ENCODE data around the gene ETHE1. TPM values are rescaled to one million over a fixed set of nuclear protein-coding genes. Genes with fewer than 3 reads are reported as not detected.

The ETHE1 gene
- total and polyA plus RNA-seq, 2 donors: 27.6 to 60.1 TPM

- Histone ChIP-seq H3K4me1 (ENCODE audit: insufficient read depth) (no peaks in the 10 kb centered on the region), H3K27ac (ENCODE audit: low read depth) (no peak overlapping the region), H3K36me3 (ENCODE audit: insufficient read depth) (peaks cover 2% of the 10 kb centered on the region), H3K4me3 (ENCODE audit: low read depth, low read length) (no peak overlapping the region)
- WGBS: 82% methylated on average over 23 of the region's 23 CpGs
- DNase-seq (ENCODE audit: extremely low spot score): no peak
Measured at GRCh38 chr19:43502419-43502976, 24.5 kb downstream of the ETHE1 start.

GRCh38 chr19:43501661-43502418, 25.2 kb downstream of the ETHE1 start:
- Histone ChIP-seq H3K4me1 (ENCODE audit: insufficient read depth) (no peaks in the 10 kb centered on the region), H3K27ac (ENCODE audit: low read depth) (no peak overlapping the region), H3K4me3 (ENCODE audit: low read depth, low read length) (no peak overlapping the region), H3K36me3 (ENCODE audit: insufficient read depth) (peaks cover 5% of the 10 kb centered on the region)
- 63% methylated on average over 43 of the region's 43 CpGs for WGBS
- DNase-seq (ENCODE audit: extremely low spot score): no peak

- peaks cover 9% of the 10 kb centered on the region for H3K36me3 ChIP-seq (ENCODE audit: insufficient read depth)
- H3K27ac ChIP-seq (ENCODE audit: low read depth): no peak overlapping the region
- 76% methylated on average over 3 of the region's 3 CpGs for WGBS
- no peak overlapping the region for H3K4me3 ChIP-seq (ENCODE audit: low read depth, low read length)
- no peak for DNase-seq (ENCODE audit: extremely low spot score)
- H3K4me1 ChIP-seq (ENCODE audit: insufficient read depth): no peaks in the 10 kb centered on the region
Measured at GRCh38 chr19:43499042-43499441, 28.0 kb downstream of the ETHE1 start.

GRCh38 chr19:43498233-43498842, 28.7 kb downstream of the ETHE1 start:
- DNase-seq (ENCODE audit: extremely low spot score): no peak
- no peaks in the 10 kb centered on the region for H3K4me1 ChIP-seq (ENCODE audit: insufficient read depth)
- no peak overlapping the region for H3K27ac ChIP-seq (ENCODE audit: low read depth)
- WGBS: 72% methylated on average over 5 of the region's 5 CpGs
- H3K36me3 ChIP-seq (ENCODE audit: insufficient read depth): peaks cover 9% of the 10 kb centered on the region
- no peak overlapping the region for H3K4me3 ChIP-seq (ENCODE audit: low read depth, low read length)

GRCh38 chr19:43496960-43497359, 30.0 kb downstream of the ETHE1 start:
- H3K27ac ChIP-seq (ENCODE audit: low read depth): no peak overlapping the region
- 95% methylated on average over 7 of the region's 7 CpGs for WGBS
- no peak for DNase-seq (ENCODE audit: extremely low spot score)
- H3K4me3 ChIP-seq (ENCODE audit: low read depth, low read length): no peak overlapping the region
- H3K4me1 ChIP-seq (ENCODE audit: insufficient read depth): no peaks in the 10 kb centered on the region
- peaks cover 7% of the 10 kb centered on the region for H3K36me3 ChIP-seq (ENCODE audit: insufficient read depth)

- no peak for DNase-seq (ENCODE audit: extremely low spot score)
- WGBS: 79% methylated on average over 8 of the region's 8 CpGs
- peaks cover 7% of the 10 kb centered on the region for H3K36me3 ChIP-seq (ENCODE audit: insufficient read depth)
Measured at GRCh38 chr19:43495082-43495481, 31.9 kb downstream of the ETHE1 start.

GRCh38 chr19:43490759-43491158, 36.2 kb downstream of the ETHE1 start:
- Histone ChIP-seq H3K36me3 (ENCODE audit: insufficient read depth) (peaks cover 4% of the 10 kb centered on the region), H3K4me1 (ENCODE audit: insufficient read depth) (no peaks in the 10 kb centered on the region), H3K4me3 (ENCODE audit: low read depth, low read length) (no peak overlapping the region), H3K27ac (ENCODE audit: low read depth) (no peak overlapping the region)
- DNase-seq (ENCODE audit: extremely low spot score): no peak
- WGBS: 95% methylated on average over 5 of the region's 5 CpGs

More at GRCh38 chr19:43495082-43495481, 31.9 kb downstream of the ETHE1 start:
- Histone ChIP-seq H3K27ac (ENCODE audit: low read depth) (no peak overlapping the region), H3K4me3 (ENCODE audit: low read depth, low read length) (no peak overlapping the region), H3K4me1 (ENCODE audit: insufficient read depth) (no peaks in the 10 kb centered on the region)

- WGBS: 96% methylated on average over 7 of the region's 7 CpGs
- no peak for DNase-seq (ENCODE audit: extremely low spot score)
- H3K4me3 ChIP-seq (ENCODE audit: low read depth, low read length): no peak overlapping the region
- H3K27ac ChIP-seq (ENCODE audit: low read depth): no peak overlapping the region
- H3K36me3 ChIP-seq (ENCODE audit: insufficient read depth): no peaks in the 10 kb centered on the region
- no peaks in the 10 kb centered on the region for H3K4me1 ChIP-seq (ENCODE audit: insufficient read depth)
Measured at GRCh38 chr19:43489979-43490599, 36.9 kb downstream of the ETHE1 start.

GRCh38 chr19:43489310-43489709, 37.7 kb downstream of the ETHE1 start:
- H3K27ac ChIP-seq (ENCODE audit: low read depth): no peak overlapping the region
- WGBS: 73% methylated on average over 5 of the region's 5 CpGs

GRCh38 chr19:43488179-43488578, 38.8 kb downstream of the ETHE1 start:
- no peaks in the 10 kb centered on the region for H3K4me1 ChIP-seq (ENCODE audit: insufficient read depth)
- 94% methylated on average over 8 of the region's 8 CpGs for WGBS
- no peaks in the 10 kb centered on the region for H3K36me3 ChIP-seq (ENCODE audit: insufficient read depth)
- no peak for DNase-seq (ENCODE audit: extremely low spot score)
- H3K4me3 ChIP-seq (ENCODE audit: low read depth, low read length): no peak overlapping the region
- H3K27ac ChIP-seq (ENCODE audit: low read depth): no peak overlapping the region

More at GRCh38 chr19:43489310-43489709, 37.7 kb downstream of the ETHE1 start:
- H3K4me3 ChIP-seq (ENCODE audit: low read depth, low read length): no peak overlapping the region
- DNase-seq (ENCODE audit: extremely low spot score): no peak
- H3K4me1 ChIP-seq (ENCODE audit: insufficient read depth): no peaks in the 10 kb centered on the region
- H3K36me3 ChIP-seq (ENCODE audit: insufficient read depth): no peaks in the 10 kb centered on the region

- 89% methylated on average over 7 of the region's 7 CpGs for WGBS
- no peak overlapping the region for H3K4me3 ChIP-seq (ENCODE audit: low read depth, low read length)
- no peak overlapping the region for H3K27ac ChIP-seq (ENCODE audit: low read depth)
- no peaks in the 10 kb centered on the region for H3K36me3 ChIP-seq (ENCODE audit: insufficient read depth)
- H3K4me1 ChIP-seq (ENCODE audit: insufficient read depth): no peaks in the 10 kb centered on the region
- DNase-seq (ENCODE audit: extremely low spot score): no peak
Measured at GRCh38 chr19:43486412-43486811, 40.6 kb downstream of the ETHE1 start.

GRCh38 chr19:43485951-43486350, 41.0 kb downstream of the ETHE1 start:
- Histone ChIP-seq H3K36me3 (ENCODE audit: insufficient read depth) (no peaks in the 10 kb centered on the region), H3K27ac (ENCODE audit: low read depth) (no peak overlapping the region), H3K4me3 (ENCODE audit: low read depth, low read length) (no peak overlapping the region), H3K4me1 (ENCODE audit: insufficient read depth) (no peaks in the 10 kb centered on the region)
- no peak for DNase-seq (ENCODE audit: extremely low spot score)
- WGBS: 79% methylated on average over 6 of the region's 6 CpGs

- DNase-seq (ENCODE audit: extremely low spot score): no peak
- Histone ChIP-seq H3K27ac (ENCODE audit: low read depth) (no peak overlapping the region), H3K36me3 (ENCODE audit: insufficient read depth) (no peaks in the 10 kb centered on the region), H3K4me1 (ENCODE audit: insufficient read depth) (no peaks in the 10 kb centered on the region), H3K4me3 (ENCODE audit: low read depth, low read length) (no peak overlapping the region)
- 97% methylated on average over 6 of the region's 6 CpGs for WGBS
Measured at GRCh38 chr19:43483281-43483680, 43.7 kb downstream of the ETHE1 start.

GRCh38 chr19:43482193-43482592, 44.8 kb downstream of the ETHE1 start:
- Histone ChIP-seq H3K4me3 (ENCODE audit: low read depth, low read length) (no peak overlapping the region), H3K36me3 (ENCODE audit: insufficient read depth) (no peaks in the 10 kb centered on the region), H3K4me1 (ENCODE audit: insufficient read depth) (no peaks in the 10 kb centered on the region), H3K27ac (ENCODE audit: low read depth) (no peak overlapping the region)
- no peak for DNase-seq (ENCODE audit: extremely low spot score)
- WGBS: 78% methylated on average over 4 of the region's 4 CpGs

Data from urinary bladder (tissue), 4 donors.